Stimulated activated CD8-positive, alpha-beta memory T cell treated with anti-CD3 and anti-CD28 coated beads, Interleukin-12 subunit alpha, Interleukin-12 subunit beta, amount 100 ng/mL, for 4 hours (primary cell): Measurements from ENCODE around the gene USP14.
A peak's percentile ranks its signal among the peaks of the same experiment; 100 is the strongest.
"Not testable (repeated sequence)": the region's sequence is repeated elsewhere in the genome, so short reads cannot be mapped to it uniquely, and the experiment has no call there.

ENCODE experiments used
- DNase-seq: peaks from one replicate; pipeline ENCODE4 v3.0.0-alpha.2; 2020; ENCODE audit warnings: low read depth

The USP14 gene

GRCh38 chr18:158128-159036 lies at the start of gene USP14:
USP14 (plus strand) TSS chr18:158557; CDS start chr18:158699, 142 bp downstream.
- peak; percentile 95 for DNase-seq

GRCh38 chr18:108665-109063 lies 49.7 kb upstream of the USP14 start:
- not testable (repeated sequence) for DNase-seq

GRCh38 chr18:109130-109921 lies 49.0 kb upstream of the USP14 start:
- not testable (repeated sequence) for DNase-seq

GRCh38 chr18:109922-110261 lies 48.5 kb upstream of the USP14 start:
- DNase-seq: not testable (repeated sequence)

GRCh38 chr18:110351-111201 lies 47.8 kb upstream of the USP14 start:
- DNase-seq: not testable (repeated sequence)

- peak; percentile 62 for DNase-seq
Observed at GRCh38 chr18:111306-112014, 46.9 kb upstream of the USP14 start.

- DNase-seq: not testable (repeated sequence)
Observed at GRCh38 chr18:112015-112733, 46.2 kb upstream of the USP14 start.

- not testable (repeated sequence) for DNase-seq
Observed at GRCh38 chr18:120539-121260, 37.7 kb upstream of the USP14 start.

GRCh38 chr18:135045-135444 lies 23.3 kb upstream of the USP14 start:
- no peak for DNase-seq

GRCh38 chr18:136433-136832 lies 21.9 kb upstream of the USP14 start:
- no peak for DNase-seq

GRCh38 chr18:137327-137726 lies 21.0 kb upstream of the USP14 start:
- DNase-seq: no peak

- DNase-seq: no peak
Observed at GRCh38 chr18:140670-141266, 17.6 kb upstream of the USP14 start.

GRCh38 chr18:142624-143296 lies 15.6 kb upstream of the USP14 start:
- DNase-seq: not testable (repeated sequence)

GRCh38 chr18:148841-149240 lies 9.5 kb upstream of the USP14 start:
- DNase-seq: no peak

- DNase-seq: no peak
Observed at GRCh38 chr18:154151-154550, 4.2 kb upstream of the USP14 start.

GRCh38 chr18:155688-156087 lies 2.7 kb upstream of the USP14 start:
- DNase-seq: no peak

- no peak for DNase-seq
Observed at GRCh38 chr18:156514-157230, 1.7 kb upstream of the USP14 start.

GRCh38 chr18:159037-159652 lies 788 bp downstream of the USP14 start:
- DNase-seq: no peak
